K562 (cell line): ENCODE data around the gene MYO9A. TPM values are rescaled to one million over a fixed set of nuclear protein-coding genes. Genes with fewer than 3 reads are reported as not detected.

Source experiments
- CBFA2T2 ChIP-seq: fragments of 450-650 bp; conservative IDR thresholded peaks from 2 replicates; pipeline ENCODE4 v1.6.1; 2017; ENCODE audit warnings: mild to moderate bottlenecking
- CCAR2 ChIP-seq: fragments of 200-400 bp; formaldehyde crosslinking; IDR thresholded peaks from 2 replicates; pipeline ENCODE4 v1.6.1; 2017; ENCODE audit warnings: mild to moderate bottlenecking, low read depth, low read length
- CTBP1 ChIP-seq: fragments of 450-650 bp; IDR thresholded peaks from 2 replicates; pipeline ENCODE4 v1.6.1; 2016; ENCODE audit warnings: borderline replicate concordance
- GTF2A2 ChIP-seq: IDR thresholded peaks from 2 replicates; pipeline ENCODE4 v1.6.1; 2016; ENCODE audit warnings: mild to moderate bottlenecking, missing genetic modification characterization, missing compliant biosample characterization
- HNRNPUL1 ChIP-seq: fragments of 200-400 bp; formaldehyde crosslinking; IDR thresholded peaks from 2 replicates; pipeline ENCODE4 v1.6.1; 2017; ENCODE audit warnings: low read length
- KDM1A ChIP-seq, 2 experiments: fragments of 450-650 bp; IDR thresholded peaks; 2 replicates each; pipeline ENCODE4 v1.6.1; 2016; ENCODE audit warnings: mild to moderate bottlenecking in 2 of 2
- MAZ ChIP-seq, 2 experiments: fragments of 450-650 bp in 1 of 2; sonication (generic) in 1 of 2; formaldehyde crosslinking; IDR thresholded peaks in 1 of 2; conservative IDR thresholded peaks in 1 of 2; 2 replicates each; pipeline versions ENCODE4 v1.4.0 to v1.5.0; 2020; ENCODE audit warnings: mild to moderate bottlenecking in 1 of 2, missing genetic modification reagents in 1 of 2
- NFE2L1 ChIP-seq: fragments of 450-650 bp; IDR thresholded peaks from 2 replicates; pipeline ENCODE4 v1.6.1; 2016; ENCODE audit warnings: missing genetic modification characterization, low read depth, mild to moderate bottlenecking, missing compliant biosample characterization, moderate library complexity, borderline replicate concordance
- PCBP2 ChIP-seq: fragments of 200-400 bp; formaldehyde crosslinking; IDR thresholded peaks from 2 replicates; pipeline ENCODE4 v1.6.1; 2018; ENCODE audit warnings: low read length, low read depth, mild to moderate bottlenecking, moderate library complexity; ENCODE audit not compliant: poor library complexity, severe bottlenecking
- PHB2 ChIP-seq: fragments of 450-650 bp; IDR thresholded peaks from 2 replicates; pipeline ENCODE4 v1.6.1; 2017; ENCODE audit warnings: low read depth
- POLR2A ChIP-seq: fragments of 450-650 bp; conservative IDR thresholded peaks from 2 replicates; pipeline ENCODE4 v1.6.1; 2016
- SIN3A ChIP-seq, 2 experiments: fragments of 150-350 bp in 1 of 2; IDR thresholded peaks; 2 replicates each; pipeline ENCODE4 v1.6.1; 2011 to 2016; ENCODE audit warnings: borderline replicate concordance in 2 of 2, low read depth in 2 of 2, low read length in 2 of 2, mild to moderate bottlenecking in 2 of 2, moderate library complexity in 2 of 2; ENCODE audit not compliant: control insufficient read depth in 1 of 2
- SMAD1 ChIP-seq: fragments of 150-350 bp; IDR thresholded peaks from 2 replicates; pipeline ENCODE4 v1.6.1; 2014; ENCODE audit warnings: low read length, low read depth; ENCODE audit not compliant: partially characterized antibody
- XRCC3 ChIP-seq: fragments of 450-650 bp; IDR thresholded peaks from 2 replicates; pipeline ENCODE4 v1.6.1; 2017; ENCODE audit warnings: mild to moderate bottlenecking, moderate library complexity
- ZFX ChIP-seq: sonication (generic); formaldehyde crosslinking; IDR thresholded peaks from 2 replicates; pipeline ENCODE4 v1.8.0; 2022; ENCODE audit warnings: mild to moderate bottlenecking, missing genetic modification reagents, moderate library complexity
- ZNF121 ChIP-seq: sonication (generic); formaldehyde crosslinking; conservative IDR thresholded peaks from 2 replicates; pipeline ENCODE4 v1.8.0; 2022; ENCODE audit warnings: missing genetic modification reagents
- ZNF212 ChIP-seq: fragments of 450-650 bp; formaldehyde crosslinking; IDR thresholded peaks from 2 replicates; pipeline ENCODE4 v1.4.0; 2020; ENCODE audit warnings: mild to moderate bottlenecking
- ZNF224 ChIP-seq: sonication (generic); formaldehyde crosslinking; IDR thresholded peaks from 2 replicates; pipeline ENCODE4 v1.8.0; 2022; ENCODE audit warnings: mild to moderate bottlenecking, missing genetic modification reagents
- ZNF780A ChIP-seq: fragments of 250-450 bp; sonication (Bioruptor Pico); IDR thresholded peaks from 2 replicates; pipeline ENCODE4 v1.5.0; 2021; ENCODE audit warnings: mild to moderate bottlenecking
- polyA plus RNA-seq, 8 experiments: library from polyadenylated mRNA; depleted of rRNA in 4 of 8; stranded (reverse) in 5 of 8; unstranded in 3 of 8; fragments of >200 nt; fragmentation: Nextera tagmentation in 2 of 8; fragmentation: Illumina TruSeq in 1 of 8; extraction: Ambion mirVana in 2 of 8; extraction: Trizol in 1 of 8; gene quantifications; 2 replicates each; pipeline versions ENCODE4 v1.2.1 to v1.2.3, GENCODE V29; 2011 to 2014; ENCODE audit warnings: inconsistent platforms in 1 of 8, missing spikeins in 1 of 8
- total RNA-seq, 7 experiments: library from RNA; depleted of rRNA in 6 of 7; stranded (reverse); fragments of >200 nt in 6 of 7; fragmentation: Illumina TruSeq in 2 of 7; extraction: Trizol in 2 of 7; gene quantifications; 2 replicates each; pipeline versions ENCODE4 v1.2.1 to v1.2.3, GENCODE V29; 2011 to 2021; ENCODE audit warnings: low replicate concordance in 1 of 7
- TF ChIP-seq, protein P1 (sequence below): sonication (generic); formaldehyde crosslinking; IDR thresholded peaks from 2 replicates; pipeline ENCODE4 v1.8.0; 2022; ENCODE audit warnings: mild to moderate bottlenecking, missing genetic modification reagents
- TF ChIP-seq, protein P2 (sequence below), 3 experiments: fragments of 200-800 bp in 1 of 3; fragments of 250-450 bp in 1 of 3; fragments of 450-650 bp in 1 of 3; sonication (Bioruptor Pico) in 1 of 3; sonication (Bioruptor generic) in 1 of 3; formaldehyde crosslinking in 1 of 3; IDR thresholded peaks; 2 replicates each; pipeline versions ENCODE4 v1.6.1 to v1.8.0; 2016 to 2022; ENCODE audit warnings: mild to moderate bottlenecking in 2 of 3, missing genetic modification characterization in 2 of 3, missing compliant biosample characterization in 1 of 3, moderate library complexity in 1 of 3

The MYO9A gene
- total and polyA plus RNA-seq, 9 of the 15 experiments (the other 6 are each of a cell fraction or from before 2014, with no cell fraction given) = 1.9 to 15.4 (median 5.8) TPM

DNA sequence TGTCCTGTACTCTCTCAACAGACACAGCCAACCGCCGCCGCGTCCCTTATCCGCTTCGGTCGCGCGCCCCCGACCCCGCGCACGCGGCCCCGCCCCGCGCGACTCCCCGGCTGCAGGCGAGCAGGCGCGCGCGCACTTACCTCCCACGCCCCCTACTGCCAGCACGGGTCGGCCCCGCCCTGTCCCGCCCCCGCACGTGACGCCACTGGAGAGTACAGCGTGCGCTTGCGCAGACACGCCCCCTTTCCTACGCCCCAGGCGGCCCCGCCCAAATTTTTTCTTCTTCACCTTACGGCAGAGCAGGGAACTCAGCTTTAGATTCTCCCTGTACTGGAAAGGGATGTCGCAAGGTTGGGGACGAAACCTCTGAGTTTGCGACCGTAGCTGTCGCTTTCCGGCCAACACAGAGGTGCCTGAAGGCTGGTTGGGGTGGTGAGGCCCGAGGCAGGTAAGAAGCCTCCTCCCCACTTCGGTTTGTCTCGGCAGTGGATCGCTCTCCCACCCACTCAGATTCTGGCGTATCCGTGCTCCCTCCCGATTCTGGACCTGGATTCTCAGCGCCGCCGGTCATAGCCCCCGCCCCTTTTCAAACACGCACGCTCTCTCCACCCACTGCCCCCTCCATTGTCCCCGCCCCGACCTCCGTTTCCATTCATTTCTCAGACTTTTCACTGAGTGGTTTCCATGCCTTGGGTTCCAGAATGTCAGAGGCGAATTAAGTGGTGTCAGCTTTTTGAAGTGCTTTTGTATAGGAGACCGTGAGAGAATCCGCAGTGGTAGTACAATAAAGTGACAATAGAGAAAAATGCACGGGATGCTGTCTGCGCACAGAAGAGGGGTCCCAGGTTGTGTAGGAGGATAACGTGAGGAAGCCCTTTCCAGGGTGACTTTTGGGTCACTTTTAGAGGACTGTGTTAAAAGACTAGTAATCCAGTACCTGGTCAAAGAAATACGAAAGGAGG, at the start of gene MYO9A, which contains the start of gene SENP8 (continued):
- TF ChIP-seq ZFX (CRISPR knock-in tag) (0 out of 2 replicates have a peak, but pooled peaks have one; percentile 14), CCAR2 (no peak), KDM1A (IDR thresholded peaks at IDR 0.05) (no peak), CBFA2T2 (0 out of 2 replicates have a peak, but pooled peaks have one; percentile 21), NFE2L1 (tag) (no peak), MAZ (CRISPR knock-in tag; conservative IDR thresholded peaks at IDR 0.05 in 1 of 2, IDR thresholded peaks at IDR 0.05 in 1 of 2) (peak; percentile 32 to 66), XRCC3 (no peak), GTF2A2 (tag) (no peak), SMAD1 (peak; percentile 10), PCBP2 (no peak), ZNF224 (CRISPR knock-in tag) (no peak), POLR2A (peak; percentile 91), ZNF121 (CRISPR knock-in tag) (no peak), PHB2 (no peak), CTBP1 (peak; percentile 1; the same call in 1 of the 2 replicates), SIN3A (IDR thresholded peaks at IDR 0.05; ENCODE audit: borderline replicate concordance in 2 of 2, control insufficient read depth in 1 of 2, low read depth in 2 of 2, low read length in 2 of 2) (peak; percentile 22 to 48; a peak in 1 of 4 replicates), ZNF212 (no peak), ZNF780A (no peak), HNRNPUL1 (no peak)
- TF ChIP-seq, protein P1, sequence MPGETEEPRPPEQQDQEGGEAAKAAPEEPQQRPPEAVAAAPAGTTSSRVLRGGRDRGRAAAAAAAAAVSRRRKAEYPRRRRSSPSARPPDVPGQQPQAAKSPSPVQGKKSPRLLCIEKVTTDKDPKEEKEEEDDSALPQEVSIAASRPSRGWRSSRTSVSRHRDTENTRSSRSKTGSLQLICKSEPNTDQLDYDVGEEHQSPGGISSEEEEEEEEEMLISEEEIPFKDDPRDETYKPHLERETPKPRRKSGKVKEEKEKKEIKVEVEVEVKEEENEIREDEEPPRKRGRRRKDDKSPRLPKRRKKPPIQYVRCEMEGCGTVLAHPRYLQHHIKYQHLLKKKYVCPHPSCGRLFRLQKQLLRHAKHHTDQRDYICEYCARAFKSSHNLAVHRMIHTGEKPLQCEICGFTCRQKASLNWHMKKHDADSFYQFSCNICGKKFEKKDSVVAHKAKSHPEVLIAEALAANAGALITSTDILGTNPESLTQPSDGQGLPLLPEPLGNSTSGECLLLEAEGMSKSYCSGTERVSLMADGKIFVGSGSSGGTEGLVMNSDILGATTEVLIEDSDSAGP = no peak
- TF ChIP-seq, protein P2, sequence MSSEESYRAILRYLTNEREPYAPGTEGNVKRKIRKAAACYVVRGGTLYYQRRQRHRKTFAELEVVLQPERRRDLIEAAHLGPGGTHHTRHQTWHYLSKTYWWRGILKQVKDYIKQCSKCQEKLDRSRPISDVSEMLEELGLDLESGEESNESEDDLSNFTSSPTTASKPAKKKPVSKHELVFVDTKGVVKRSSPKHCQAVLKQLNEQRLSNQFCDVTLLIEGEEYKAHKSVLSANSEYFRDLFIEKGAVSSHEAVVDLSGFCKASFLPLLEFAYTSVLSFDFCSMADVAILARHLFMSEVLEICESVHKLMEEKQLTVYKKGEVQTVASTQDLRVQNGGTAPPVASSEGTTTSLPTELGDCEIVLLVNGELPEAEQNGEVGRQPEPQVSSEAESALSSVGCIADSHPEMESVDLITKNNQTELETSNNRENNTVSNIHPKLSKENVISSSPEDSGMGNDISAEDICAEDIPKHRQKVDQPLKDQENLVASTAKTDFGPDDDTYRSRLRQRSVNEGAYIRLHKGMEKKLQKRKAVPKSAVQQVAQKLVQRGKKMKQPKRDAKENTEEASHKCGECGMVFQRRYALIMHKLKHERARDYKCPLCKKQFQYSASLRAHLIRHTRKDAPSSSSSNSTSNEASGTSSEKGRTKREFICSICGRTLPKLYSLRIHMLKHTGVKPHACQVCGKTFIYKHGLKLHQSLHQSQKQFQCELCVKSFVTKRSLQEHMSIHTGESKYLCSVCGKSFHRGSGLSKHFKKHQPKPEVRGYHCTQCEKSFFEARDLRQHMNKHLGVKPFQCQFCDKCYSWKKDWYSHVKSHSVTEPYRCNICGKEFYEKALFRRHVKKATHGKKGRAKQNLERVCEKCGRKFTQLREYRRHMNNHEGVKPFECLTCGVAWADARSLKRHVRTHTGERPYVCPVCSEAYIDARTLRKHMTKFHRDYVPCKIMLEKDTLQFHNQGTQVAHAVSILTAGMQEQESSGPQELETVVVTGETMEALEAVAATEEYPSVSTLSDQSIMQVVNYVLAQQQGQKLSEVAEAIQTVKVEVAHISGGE (CRISPR knock-in tag; IDR thresholded peaks at IDR 0.05) = no peak
